Spinal cord (tissue), 10 donors: ENCODE measurements around the gene ZNF701. TPM values are rescaled to one million over a fixed set of nuclear protein-coding genes. Genes with fewer than 3 reads are reported as not detected.
"Not testable (repeated sequence)": the region's sequence is repeated elsewhere in the genome, so short reads cannot be mapped to it uniquely, and the experiment has no call there.

Experiments used
- DNase-seq, 6 donors: peaks; one replicate each; pipeline versions ENCODE4 v3.0.0 to v3.0.0-alpha.2; 2013 to 2015; ENCODE audit warnings: low spot score in 6 of 6, low read depth in 4 of 6
- H3K27ac ChIP-seq: one replicate; pipeline ENCODE4 v1.5.1; 2013; ENCODE audit warnings: low read depth, low read length, control low read depth
- H3K27me3 ChIP-seq: one replicate; pipeline ENCODE4 v1.6.1; 2013; ENCODE audit warnings: low read length; ENCODE audit not compliant: control insufficient read depth, insufficient read depth
- H3K36me3 ChIP-seq: one replicate; pipeline ENCODE4 v1.6.1; 2013; ENCODE audit warnings: low read length; ENCODE audit not compliant: control insufficient read depth, insufficient read depth
- H3K4me1 ChIP-seq: one replicate; pipeline ENCODE4 v1.6.1; 2013; ENCODE audit warnings: low read length; ENCODE audit not compliant: control insufficient read depth, insufficient read depth
- H3K4me3 ChIP-seq: one replicate; pipeline ENCODE4 v1.5.1; 2013; ENCODE audit warnings: low read depth, low read length, control low read depth
- H3K9me3 ChIP-seq: one replicate; pipeline ENCODE4 v1.6.1; 2013; ENCODE audit warnings: low read length; ENCODE audit not compliant: control insufficient read depth, insufficient read depth
- WGBS: methylation state at CpG from one replicate; pipeline ENCODE4 v1.1.5; 2013; ENCODE audit warnings: missing lambda C conversion rate; ENCODE audit not compliant: insufficient coverage; 5-methylcytosine and 5-hydroxymethylcytosine counted together
- long read RNA-seq, 4 donors: transcript quantifications; one replicate each; lab custom pipeline, GENCODE V29; 2026
- polyA plus RNA-seq, 2 donors: library from polyadenylated mRNA; unstranded; fragments of 120-200 nt; gene quantifications; one replicate each; pipeline ENCODE4 v1.2.1, GENCODE V29; 2013; ENCODE audit not compliant: insufficient read length in 2 of 2
- total RNA-seq, 2 donors: library from RNA; depleted of rRNA in 1 of 2; stranded (reverse); fragments of 120-200 nt in 1 of 2; fragments of >200 nt in 1 of 2; gene quantifications; one replicate each; pipeline versions ENCODE4 v1.2.3 to v1.2.4, GENCODE V29; 2013 to 2014
- donor health status: healthy.

Gene ZNF701
- total RNA-seq (10 to 100 TPM; 17.7 to 30.6 TPM), polyA plus RNA-seq (10 to 100 TPM in 1 of 2 donors, 1 to 10 TPM in 1; 7.8 to 10.5 TPM)
- long read RNA-seq, donor 1, partial matches to known transcripts = 0 of 3 reads
- long read RNA-seq, donor 1, other reads (novel, unspliced or antisense) = 0 of 3 reads
- long read RNA-seq, donor 2 = 0 reads
- long read RNA-seq, donor 3, partial matches to known transcripts = 0 of 2 reads
- long read RNA-seq, donor 3, other reads (novel, unspliced or antisense) = 0 of 2 reads
- long read RNA-seq, donor 4, partial matches to known transcripts = 0 of 2 reads
- long read RNA-seq, donor 4, other reads (novel, unspliced or antisense) = 0 of 2 reads

GRCh38 chr19:52570000-52570861 is at the start of gene ZNF701:
Gene ZNF701 (plus strand): TSS chr19:52570287. CDS start chr19:52574148, 3,861 bp downstream.
- Histone ChIP-seq H3K27me3 (no peaks in the 10 kb centered on the region), H3K9me3 (no peaks in the 10 kb centered on the region), H3K4me1 (peaks cover 15% of the 10 kb centered on the region), H3K36me3 (peaks cover 8% of the 10 kb centered on the region), H3K27ac (peak within 1 kb of the TSS; percentile 85), H3K4me3 (peak within 1 kb of the TSS; percentile 71)
- WGBS = under 1% methylated on average over 48 of the region's 57 CpGs
- DNase-seq = peak; percentile 79 to 98 (median 88)

GRCh38 chr19:52522551-52522950 is 47.5 kb upstream of the ZNF701 start:
- 69% methylated on average over 6 of the region's 14 CpGs for WGBS
- Histone ChIP-seq H3K4me1 (peaks cover 5% of the 10 kb centered on the region), H3K27me3 (no peaks in the 10 kb centered on the region), H3K36me3 (no peaks in the 10 kb centered on the region), H3K27ac (no peak overlapping the region), H3K4me3 (no peak overlapping the region), H3K9me3 (no peaks in the 10 kb centered on the region)
- no peak for DNase-seq

DNA sequence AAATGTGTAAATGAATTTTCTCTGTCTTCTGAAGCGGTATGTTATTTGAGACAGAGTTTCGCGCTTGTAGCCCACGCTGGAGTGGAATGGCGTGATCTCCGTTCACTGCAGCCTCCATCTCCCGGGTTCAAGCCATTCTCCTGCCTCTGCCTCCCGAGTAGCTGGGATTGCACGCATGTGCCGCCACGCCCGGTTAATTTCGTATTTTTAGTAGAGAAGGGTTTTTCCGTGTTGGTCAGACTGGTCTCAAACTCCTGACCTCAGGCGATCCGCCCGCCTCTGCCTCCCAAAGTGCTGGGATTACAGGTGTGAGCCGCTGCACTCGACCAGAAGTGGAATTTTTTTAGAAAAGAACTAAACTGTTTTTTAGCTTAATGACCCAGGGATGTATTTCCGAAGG is 46.0 kb upstream of the ZNF701 start:
- 90% methylated on average over 16 of the region's 20 CpGs for WGBS
- Histone ChIP-seq H3K9me3 (no peaks in the 10 kb centered on the region), H3K4me1 (peaks cover 10% of the 10 kb centered on the region), H3K36me3 (no peaks in the 10 kb centered on the region), H3K27ac (no peak overlapping the region), H3K27me3 (no peaks in the 10 kb centered on the region), H3K4me3 (no peak overlapping the region)
- no peak for DNase-seq

DNA sequence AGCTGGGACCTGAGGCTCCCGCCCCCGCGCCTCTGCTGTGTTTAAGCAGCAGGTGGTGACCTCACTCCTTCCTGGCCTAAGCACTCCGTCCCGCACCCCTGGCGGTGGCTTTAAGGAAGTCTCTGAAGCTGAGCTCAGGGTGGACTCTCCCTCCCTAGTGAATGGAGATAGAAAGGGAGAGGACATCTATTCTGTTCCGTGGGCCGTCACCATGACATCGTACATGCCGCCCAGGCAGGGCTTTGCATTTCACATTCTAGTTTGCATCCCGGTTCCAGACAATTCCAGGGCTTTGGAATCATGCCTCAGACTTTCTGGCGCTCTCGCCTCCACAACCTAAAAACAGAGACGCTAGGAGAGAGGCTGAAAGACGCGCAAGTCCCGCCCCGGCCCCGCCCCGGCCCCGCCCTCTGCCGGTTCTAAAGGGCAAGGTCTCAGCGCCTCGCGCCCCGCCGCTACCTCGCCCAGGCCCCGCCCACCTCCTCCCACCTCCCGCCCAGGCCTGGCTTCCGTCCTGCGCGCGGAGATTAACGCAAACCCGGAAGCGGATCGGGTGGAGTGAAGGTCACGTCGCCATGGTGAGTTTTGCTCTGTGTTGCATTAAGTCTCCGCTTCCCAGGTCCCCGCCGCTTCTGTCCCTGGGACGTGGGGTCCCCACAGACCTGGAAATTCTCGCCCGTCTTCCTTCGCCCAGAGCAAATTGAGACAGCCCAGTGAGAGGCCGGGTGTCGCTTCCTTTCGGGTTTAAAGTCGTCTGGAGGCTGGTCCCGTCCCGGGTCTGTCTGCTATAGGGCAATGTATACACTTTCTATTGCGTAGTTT is 42.7 kb upstream of the ZNF701 start, which contains the start of gene ZNF808:
Gene ZNF808 (plus strand): TSS at position 535 of the 822 bp plus-strand sequence. CDS start 15,617 bp downstream, outside the sequence.
- H3K4me3 ChIP-seq = peak within 1 kb of the TSS; percentile 69
- no peaks in the 10 kb centered on the region for H3K27me3 ChIP-seq
- peak; percentile 69 to 97 (median 78) for DNase-seq
- no peaks in the 10 kb centered on the region for H3K36me3 ChIP-seq
- H3K4me1 ChIP-seq = peaks cover 10% of the 10 kb centered on the region
- no peaks in the 10 kb centered on the region for H3K9me3 ChIP-seq
- H3K27ac ChIP-seq = peak within 1 kb of the TSS; percentile 84
- 0% methylated on average over 40 of the region's 54 CpGs for WGBS

- Histone ChIP-seq H3K36me3 (no peaks in the 10 kb centered on the region), H3K27me3 (no peaks in the 10 kb centered on the region), H3K4me3 (peak overlapping the region; percentile 69), H3K4me1 (peaks cover 10% of the 10 kb centered on the region), H3K27ac (peak overlapping the region; percentile 71), H3K9me3 (no peaks in the 10 kb centered on the region)
- under 1% methylated on average over 25 of the region's 25 CpGs for WGBS
- peak in 3 of 6 donors; percentile 2 to 26 (median 8) for DNase-seq
Measured at GRCh38 chr19:52527956-52528351, 42.1 kb upstream of the ZNF701 start.

- Histone ChIP-seq H3K27me3 (no peaks in the 10 kb centered on the region), H3K4me1 (peaks cover 20% of the 10 kb centered on the region), H3K36me3 (no peaks in the 10 kb centered on the region), H3K4me3 (no peak overlapping the region), H3K9me3 (no peaks in the 10 kb centered on the region), H3K27ac (no peak overlapping the region)
- WGBS = no CpG with 5 or more reads among the region's 2 CpGs
- DNase-seq = no peak
Measured at GRCh38 chr19:52532480-52532879, 37.6 kb upstream of the ZNF701 start.

GRCh38 chr19:52533901-52534300 is 36.2 kb upstream of the ZNF701 start:
- Histone ChIP-seq H3K4me3 (no peak overlapping the region), H3K9me3 (no peaks in the 10 kb centered on the region), H3K27me3 (no peaks in the 10 kb centered on the region), H3K27ac (no peak overlapping the region), H3K36me3 (no peaks in the 10 kb centered on the region), H3K4me1 (peaks cover 15% of the 10 kb centered on the region)
- no peak for DNase-seq
- WGBS = no CpG with 5 or more reads among the region's 5 CpGs

DNA sequence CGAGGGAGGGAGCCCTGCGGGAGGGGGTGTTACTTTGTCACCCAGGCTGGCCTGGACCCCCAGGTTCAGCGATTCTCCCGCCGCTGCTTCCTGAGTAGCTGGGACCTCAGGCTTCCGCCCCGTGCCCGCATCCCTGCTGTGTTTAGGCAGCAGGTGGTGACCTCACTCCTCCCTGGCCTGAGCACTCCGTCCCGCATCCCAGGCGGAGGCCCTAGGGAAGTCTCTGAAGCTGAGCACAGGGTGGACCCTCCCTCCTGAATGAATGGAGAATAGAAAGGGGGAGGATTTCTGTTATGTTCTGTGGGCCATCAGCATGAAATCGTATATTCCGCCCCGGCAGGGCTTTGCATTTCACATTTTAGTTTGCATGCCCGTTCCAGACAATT is 34.7 kb upstream of the ZNF701 start:
- H3K27ac ChIP-seq, DNase-seq, H3K9me3 ChIP-seq, H3K36me3 ChIP-seq, H3K27me3 ChIP-seq: not testable (repeated sequence)
- WGBS = 0% methylated on average over 13 of the region's 15 CpGs
- Histone ChIP-seq H3K4me1 (peaks cover 15% of the 10 kb centered on the region), H3K4me3 (peak overlapping the region; percentile 50)

GRCh38 chr19:52535771-52536447 is 34.2 kb upstream of the ZNF701 start:
- peak; percentile 30 to 91 (median 48) for DNase-seq
- H3K9me3 ChIP-seq = no peaks in the 10 kb centered on the region
- H3K27ac ChIP-seq = peak overlapping the region; percentile 42
- peak overlapping the region; percentile 50 for H3K4me3 ChIP-seq
- under 1% methylated on average over 50 of the region's 50 CpGs for WGBS
- no peaks in the 10 kb centered on the region for H3K36me3 ChIP-seq
- H3K27me3 ChIP-seq = no peaks in the 10 kb centered on the region
- H3K4me1 ChIP-seq = peaks cover 15% of the 10 kb centered on the region
